Measurements from ENCODE around the gene WDR70. TPM values are rescaled to one million over a fixed set of nuclear protein-coding genes. Genes with fewer than 3 reads are reported as not detected.
"Not testable (repeated sequence)": the region's sequence is repeated elsewhere in the genome, so short reads cannot be mapped to it uniquely, and the experiment has no call there.

Gene WDR70
- total RNA-seq, 1 donor from 2014 or later, result 10.2 TPM

DNA sequence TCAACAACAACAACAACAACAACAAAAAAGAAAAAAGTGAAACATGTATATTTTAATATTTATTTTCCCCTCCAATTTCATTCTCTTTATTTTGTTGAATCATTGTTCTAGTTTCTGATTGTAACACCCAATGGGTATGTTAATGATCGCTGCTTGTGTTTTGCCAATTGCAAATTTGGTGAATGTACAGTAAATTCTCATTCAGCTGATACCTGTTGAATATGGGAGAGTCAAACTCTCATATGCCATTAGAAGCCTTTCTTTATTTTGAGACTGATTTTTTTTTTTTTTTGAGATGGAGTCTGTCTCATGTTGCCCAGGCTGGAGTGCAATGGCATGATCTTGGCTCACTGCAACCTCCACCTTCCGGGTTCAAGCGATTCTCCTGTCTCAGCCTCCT, 72.9 kb downstream of the WDR70 start:
- ATAC-seq; DNase-seq (ENCODE audit: low spot score): not testable (repeated sequence)

DNA sequence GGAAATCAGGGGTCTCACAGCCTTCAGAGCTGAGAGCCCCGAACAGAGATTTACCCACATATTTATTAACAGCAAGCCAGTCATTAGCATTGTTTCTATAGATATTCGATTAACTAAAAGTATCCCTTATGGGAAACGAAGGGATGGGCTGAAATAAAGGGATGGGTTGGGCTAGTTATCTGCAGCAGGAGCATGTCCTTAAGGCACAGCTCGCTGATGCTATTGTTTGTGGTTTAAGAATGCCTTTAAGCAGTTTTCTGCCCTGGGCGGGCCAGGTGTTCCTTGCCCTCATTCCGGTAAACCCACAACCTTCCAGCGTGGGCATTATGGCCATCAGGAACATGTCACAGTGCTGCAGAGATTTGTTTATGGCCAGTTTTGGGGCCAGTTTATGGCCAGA, 74.1 kb downstream of the WDR70 start:
- not testable (repeated sequence) for ATAC-seq; DNase-seq (ENCODE audit: low spot score)

- not testable (repeated sequence) for DNase-seq (ENCODE audit: low spot score)
These were observed 75.4 kb downstream of the WDR70 start for GRCh38 chr5:37454402-37455055.

GRCh38 chr5:37463191-37464051, 84.3 kb downstream of the WDR70 start:
- DNase-seq (ENCODE audit: low spot score); ATAC-seq: not testable (repeated sequence)

More at GRCh38 chr5:37454402-37455055, 75.4 kb downstream of the WDR70 start:
- not testable (repeated sequence) for ATAC-seq

- DNase-seq (ENCODE audit: low spot score); ATAC-seq: not testable (repeated sequence)
These were observed 85.5 kb downstream of the WDR70 start for GRCh38 chr5:37464581-37464980.

- DNase-seq (ENCODE audit: low spot score), result not testable (repeated sequence)
These were observed 90.3 kb downstream of the WDR70 start for GRCh38 chr5:37469383-37469782.

GRCh38 chr5:37471666-37472197, 92.6 kb downstream of the WDR70 start:
- ATAC-seq, result no peak

More at GRCh38 chr5:37469383-37469782, 90.3 kb downstream of the WDR70 start:
- ATAC-seq, result not testable (repeated sequence)

DNA sequence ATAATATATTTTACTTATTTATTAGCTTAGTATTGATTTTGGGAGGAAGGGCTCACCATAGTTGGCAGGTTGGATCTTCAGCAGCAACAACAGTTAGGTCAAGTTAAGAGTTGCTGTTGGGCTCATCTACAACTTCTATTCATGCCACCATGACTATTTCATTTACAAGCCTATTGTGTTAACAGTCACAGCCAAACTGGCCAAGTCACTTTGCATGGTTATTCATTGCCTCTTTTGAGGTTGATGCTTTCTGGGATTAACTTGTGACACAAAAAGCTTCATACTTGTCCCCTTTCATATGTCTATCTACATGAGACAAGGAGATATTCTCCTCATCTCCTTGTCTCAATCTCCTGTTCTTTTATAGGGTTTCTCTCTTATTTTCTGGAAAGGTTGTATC, 98.3 kb downstream of the WDR70 start:
- no peak for ATAC-seq
- no peak for DNase-seq (ENCODE audit: low spot score)

More at GRCh38 chr5:37471666-37472197, 92.6 kb downstream of the WDR70 start:
- no peak for DNase-seq (ENCODE audit: low spot score)

DNA sequence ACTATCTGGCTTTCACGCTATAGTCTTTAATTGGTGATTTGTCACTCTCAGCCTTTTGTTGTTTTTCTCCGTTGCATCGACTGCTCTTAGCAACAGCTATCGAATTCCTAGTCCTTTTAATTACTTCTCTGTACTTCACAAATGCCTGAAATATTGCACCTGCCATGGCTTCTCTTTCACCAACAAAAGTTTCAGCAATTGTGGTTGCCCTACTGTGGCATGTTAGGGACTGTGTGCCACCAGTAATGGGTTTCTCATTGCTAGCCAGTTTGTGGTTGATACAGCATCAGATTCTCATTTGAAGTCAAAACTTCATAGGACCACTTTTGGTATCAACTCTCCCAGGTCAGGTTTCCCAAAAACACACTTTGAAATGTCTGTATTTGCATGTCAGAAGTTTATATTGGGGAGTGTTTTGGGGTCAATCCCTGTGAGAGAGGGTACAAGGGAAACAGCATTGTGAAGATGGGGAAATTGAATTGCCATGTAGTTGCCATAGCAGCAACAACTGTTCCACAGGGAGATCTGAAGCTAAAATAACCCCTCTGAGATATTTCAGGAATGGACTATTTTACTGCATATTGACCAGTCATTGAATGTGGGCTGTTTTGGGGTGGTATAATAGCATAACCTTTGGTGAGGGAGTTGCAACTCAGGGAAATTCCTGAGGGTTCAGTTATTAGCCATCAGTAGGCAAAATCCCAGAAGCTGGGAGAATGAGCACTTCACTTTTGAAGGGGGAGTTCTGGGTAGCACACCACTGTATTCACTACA, 99.2 kb downstream of the WDR70 start:
- ATAC-seq (no peak), DNase-seq (ENCODE audit: low spot score) (no peak)

DNA sequence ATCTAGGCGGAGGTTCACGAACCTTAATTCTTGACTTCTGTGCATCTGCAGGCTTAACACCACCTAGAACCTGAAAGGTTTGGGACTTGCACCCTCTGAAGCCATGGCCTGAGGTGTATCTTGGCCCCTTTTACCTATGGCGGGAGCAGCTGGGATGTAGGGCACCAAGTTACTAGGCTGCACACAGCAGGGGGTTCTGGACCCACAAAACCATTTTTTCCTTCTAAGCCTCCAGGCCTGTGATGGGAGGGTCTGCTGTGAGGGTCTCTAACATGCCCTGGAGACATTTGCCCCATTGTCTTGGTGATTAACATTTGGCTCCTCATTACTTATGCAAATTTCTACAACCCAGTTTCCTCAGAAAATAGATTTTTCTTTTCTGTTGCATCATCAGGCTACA, 102.3 kb downstream of the WDR70 start:
- not testable (repeated sequence) for ATAC-seq

GRCh38 chr5:37490120-37490810, 111.1 kb downstream of the WDR70 start:
- ATAC-seq (no peak), DNase-seq (ENCODE audit: low spot score) (no peak)

More for the DNA sequence above, 102.3 kb downstream of the WDR70 start:
- not testable (repeated sequence) for DNase-seq (ENCODE audit: low spot score)

GRCh38 chr5:37490931-37491330, 111.8 kb downstream of the WDR70 start:
- no peak for ATAC-seq
- no peak for DNase-seq (ENCODE audit: low spot score)

DNA sequence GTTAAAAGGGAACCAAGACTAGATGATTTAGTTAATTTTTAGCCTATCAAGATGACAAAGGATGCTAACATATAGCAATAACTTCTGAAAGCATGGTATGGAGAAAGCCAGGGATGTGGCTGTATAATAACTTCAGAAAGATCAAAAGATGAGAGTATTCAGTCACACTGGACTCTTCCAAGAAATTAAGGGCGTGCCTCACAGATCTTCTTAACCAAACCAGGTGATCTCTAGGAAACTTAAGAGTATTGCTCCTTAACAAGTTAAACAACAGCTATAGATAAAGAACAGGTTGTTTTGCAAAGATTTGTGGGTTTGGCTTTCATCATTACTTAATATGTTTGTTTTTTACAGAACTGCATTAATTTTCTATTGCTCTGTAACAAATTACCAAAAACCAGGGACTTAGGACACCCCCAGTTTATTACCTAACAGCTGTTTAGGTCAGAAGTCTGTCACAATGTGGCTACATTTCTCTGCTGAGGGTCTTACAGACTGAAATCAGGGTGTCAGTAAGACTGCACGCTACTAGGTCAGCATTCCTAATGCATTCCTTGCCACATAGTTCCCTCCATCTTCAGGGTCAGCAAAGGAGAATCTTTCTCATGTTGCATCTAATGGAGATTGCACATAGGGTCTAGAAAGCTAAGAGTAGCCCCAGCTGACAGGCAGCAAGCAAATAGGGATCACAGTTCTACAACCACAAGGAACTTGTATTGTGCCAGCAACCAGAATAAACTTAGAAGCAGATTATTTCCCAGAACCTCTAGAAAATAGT, 113.8 kb downstream of the WDR70 start:
- ATAC-seq (no peak), DNase-seq (ENCODE audit: low spot score) (no peak)

DNA sequence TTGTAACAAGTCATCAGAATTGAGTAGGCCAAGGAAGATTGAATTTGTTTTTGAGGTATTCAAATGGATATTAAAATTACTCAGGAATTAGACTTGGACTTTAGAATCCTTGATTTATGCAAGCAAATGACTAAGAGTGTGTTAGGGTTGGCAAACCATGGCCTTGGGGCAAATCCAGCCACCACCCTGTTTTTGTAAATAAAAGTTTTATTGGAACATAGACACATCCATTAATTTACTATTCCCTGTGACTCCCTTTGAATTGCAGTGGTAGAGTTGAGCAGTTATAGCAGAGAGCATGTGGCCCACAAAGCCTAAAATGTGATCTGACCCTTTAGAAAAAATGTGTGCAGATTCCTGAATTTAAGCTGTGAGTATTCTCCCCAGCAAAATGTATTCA, 115.6 kb downstream of the WDR70 start:
- ATAC-seq (peak; percentile 61), DNase-seq (ENCODE audit: low spot score) (no peak)

GRCh38 chr5:37495210-37495609, 116.1 kb downstream of the WDR70 start:
- DNase-seq (ENCODE audit: low spot score) (no peak), ATAC-seq (peak; percentile 53)

DNA sequence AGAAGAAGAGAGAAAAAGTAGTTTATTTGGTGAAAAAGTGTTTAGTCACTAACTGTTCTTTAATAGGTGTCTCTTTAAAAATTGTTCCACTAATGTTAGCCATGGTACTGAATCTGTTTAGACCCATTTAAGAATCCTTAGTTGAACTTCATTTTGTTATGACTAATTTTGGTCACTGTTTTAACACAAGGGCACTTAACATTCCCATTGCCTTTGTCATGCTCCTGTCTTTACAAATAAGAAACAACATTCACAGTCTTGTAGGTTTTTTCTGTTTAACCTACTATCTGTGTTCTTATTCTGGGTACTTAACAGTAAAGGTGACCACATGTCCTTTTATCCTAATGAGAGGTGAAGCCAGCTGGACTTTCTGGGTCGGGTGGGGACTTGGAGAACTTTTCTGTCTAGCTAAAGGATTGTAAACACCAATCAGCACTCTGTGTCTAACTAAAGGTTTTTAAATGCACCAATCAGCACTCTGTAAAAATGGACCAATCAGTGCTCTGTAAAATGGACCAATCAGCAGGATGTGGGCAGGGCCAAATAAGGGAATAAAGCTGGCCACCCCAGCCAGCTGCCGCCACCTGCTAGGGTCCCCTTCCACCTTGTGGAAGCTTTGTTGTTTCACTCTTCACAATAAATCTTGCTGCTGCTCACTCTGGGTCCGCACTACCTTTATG, 116.7 kb downstream of the WDR70 start:
- ATAC-seq (no peak), DNase-seq (ENCODE audit: low spot score) (no peak)

DNA sequence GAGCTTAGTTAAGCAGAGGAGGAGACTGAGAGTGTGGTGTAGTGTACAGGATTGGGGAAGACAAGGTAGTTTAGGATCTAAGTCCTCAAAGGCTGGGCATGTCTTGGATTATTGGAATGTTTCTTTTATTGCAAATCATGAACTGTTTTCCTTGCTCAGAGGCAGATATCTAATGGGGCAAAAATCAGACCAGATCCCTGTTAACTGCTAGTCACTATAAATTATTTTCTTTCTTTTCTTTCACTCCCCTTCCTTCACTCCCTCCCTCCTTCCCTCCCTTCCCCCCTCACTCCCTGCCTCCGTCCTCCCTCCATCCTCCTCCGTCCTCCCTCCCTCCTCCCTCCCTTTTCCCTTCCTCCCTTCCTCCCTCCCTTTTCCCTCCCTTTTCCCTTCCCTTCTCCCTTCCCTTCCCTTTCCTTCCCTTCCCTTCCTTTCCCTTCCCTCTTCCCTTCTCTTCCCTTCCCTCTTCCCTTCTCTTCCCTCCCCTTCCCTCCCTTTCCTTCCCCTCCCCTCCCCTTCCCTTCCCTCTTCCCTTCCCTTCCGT, 117.9 kb downstream of the WDR70 start:
- ATAC-seq (no peak), DNase-seq (ENCODE audit: low spot score) (no peak)

DNA sequence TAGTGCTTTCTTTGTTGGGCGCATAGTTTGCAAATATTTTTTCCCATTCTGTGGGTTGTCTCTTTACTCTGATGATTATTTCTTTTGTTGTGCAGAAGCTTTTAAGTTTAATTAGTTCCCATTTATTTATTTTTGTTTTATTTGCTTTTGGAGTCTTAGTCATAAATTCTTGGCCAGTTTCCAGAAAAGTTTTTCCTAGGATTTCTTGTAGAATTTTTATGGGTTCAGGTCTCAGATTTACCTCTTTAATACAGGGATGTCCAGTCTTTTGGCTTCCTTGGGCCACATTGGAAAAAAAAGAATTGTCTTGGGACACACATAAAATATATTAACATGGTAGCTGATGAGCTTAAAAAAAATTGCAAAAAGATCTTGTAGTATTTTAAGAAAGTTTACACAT, 122.0 kb downstream of the WDR70 start:
- DNase-seq (ENCODE audit: low spot score), result no peak
- ATAC-seq, result no peak

- DNase-seq (ENCODE audit: low spot score), result no peak
- ATAC-seq, result no peak
These were observed 127.1 kb downstream of the WDR70 start for GRCh38 chr5:37506241-37506640.

Data from left lobe of liver (tissue), 2 donors.